ENCODE data around the gene KSR2.
A peak's percentile ranks its signal among the peaks of the same experiment; 100 is the strongest.

Gene KSR2

DNA sequence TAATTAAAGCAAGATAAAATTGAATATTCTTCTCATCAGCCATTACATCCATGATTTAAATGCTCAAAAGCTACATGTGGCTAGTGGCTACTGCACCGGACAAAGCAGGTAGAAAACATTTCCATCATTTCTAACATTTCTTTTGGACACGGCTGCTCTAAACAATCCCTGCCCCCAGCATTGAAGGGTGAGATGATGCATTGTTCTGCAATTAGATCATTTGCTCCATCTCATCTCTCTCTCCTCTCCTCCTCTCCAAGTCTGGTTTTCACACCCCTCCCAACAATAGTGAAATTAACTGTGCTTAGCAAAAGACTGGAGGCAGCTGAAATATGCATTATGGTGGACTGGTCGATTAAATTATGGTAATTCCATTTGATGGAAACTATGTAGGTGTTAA lies 288.5 kb downstream of the KSR2 start:
- 22% methylated on average over 3 of the region's 3 CpGs for WGBS
- H2BK12ac ChIP-seq (ENCODE audit: low read length in 2 of 2): peak overlapping the region in 1 of 2 experiments; percentile 15
- H3K4ac ChIP-seq (ENCODE audit: low read depth in 1 of 2, low read length in 2 of 2): no peak overlapping the region
- H3K36me3 ChIP-seq (ENCODE audit: control insufficient read depth in 1 of 2, insufficient read depth in 2 of 2, low read depth in 1 of 2, low read length in 2 of 2): no peaks in the 10 kb centered on the region
- no peak overlapping the region for H3K14ac ChIP-seq (ENCODE audit: low read length in 2 of 2)
- DNase-seq: peak; percentile 52
- no peak overlapping the region for H2BK120ac ChIP-seq (ENCODE audit: low read depth, low read length)
- H3K9ac ChIP-seq (ENCODE audit: low read length): no peak overlapping the region
- H3K27ac ChIP-seq (ENCODE audit: low read length, poor library complexity, severe bottlenecking): peak overlapping the region; percentile 91
- H4K91ac ChIP-seq (ENCODE audit: low read length): no peak overlapping the region
- no peak overlapping the region for H2AFZ ChIP-seq (ENCODE audit: low read depth, low read length)
- no peaks in the 10 kb centered on the region for H3K27me3 ChIP-seq (ENCODE audit: control insufficient read depth in 1 of 2, insufficient read depth in 1 of 2, low read length in 2 of 2)
- no peak overlapping the region for H4K8ac ChIP-seq (ENCODE audit: low read length)
- H3K79me1 ChIP-seq (replicated peaks; ENCODE audit: low read length, poor library complexity, severe bottlenecking): no peaks in the 10 kb centered on the region
- no peak overlapping the region for H3K23ac ChIP-seq (ENCODE audit: low read length in 2 of 2)
- no peak overlapping the region for H2BK5ac ChIP-seq (ENCODE audit: low read depth, low read length, poor library complexity, severe bottlenecking)
- H3K4me2 ChIP-seq (ENCODE audit: low read length, poor library complexity, severe bottlenecking): no peak overlapping the region
- peak overlapping the region in 1 of 2 experiments; percentile 58 for H3K18ac ChIP-seq (ENCODE audit: low read depth in 1 of 2, low read length in 2 of 2)
- no peak overlapping the region for H3K4me3 ChIP-seq (ENCODE audit: insufficient read depth in 1 of 2, low read depth in 1 of 2, low read length in 2 of 2)
- peaks cover 15% of the 10 kb centered on the region for H3K4me1 ChIP-seq (ENCODE audit: control insufficient read depth, insufficient read depth, low read depth, low read length)
- H3K9me3 ChIP-seq (ENCODE audit: control insufficient read depth, low read length): peaks cover 7% of the 10 kb centered on the region
- no peak overlapping the region for H2AK5ac ChIP-seq (ENCODE audit: low read length, severe bottlenecking)
- H2BK15ac ChIP-seq (ENCODE audit: low read depth, poor library complexity, severe bottlenecking): no peak overlapping the region

DNA sequence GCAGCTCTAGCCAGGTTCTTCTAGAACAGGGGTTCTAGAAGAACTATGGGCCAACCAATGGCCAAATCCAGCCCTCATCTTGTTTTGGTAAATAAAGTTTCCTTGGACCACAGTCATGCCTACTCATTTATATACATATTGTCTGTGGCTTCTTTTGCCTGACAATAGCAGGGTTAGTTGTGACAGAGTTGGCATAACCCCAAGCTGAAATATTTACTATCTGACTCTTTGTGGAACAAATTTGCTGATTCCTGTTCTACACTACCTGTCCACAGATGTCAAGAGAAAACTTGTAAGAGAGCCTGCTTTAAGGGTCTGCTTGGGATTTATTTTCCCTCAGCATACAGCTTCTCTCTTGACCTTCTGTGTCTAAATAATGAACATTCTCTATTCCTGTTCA lies 289.0 kb downstream of the KSR2 start:
- peak overlapping the region; percentile 94 for H2AK5ac ChIP-seq (ENCODE audit: low read length, severe bottlenecking)
- DNase-seq: peak; percentile 48
- no peak overlapping the region for H2AFZ ChIP-seq (ENCODE audit: low read depth, low read length)
- no peak overlapping the region for H4K8ac ChIP-seq (ENCODE audit: low read length)
- H2BK120ac ChIP-seq (ENCODE audit: low read depth, low read length): no peak overlapping the region
- H3K9ac ChIP-seq (ENCODE audit: low read length): no peak overlapping the region
- no peak overlapping the region for H4K91ac ChIP-seq (ENCODE audit: low read length)
- H3K18ac ChIP-seq (ENCODE audit: low read depth in 1 of 2, low read length in 2 of 2): no peak overlapping the region
- no peaks in the 10 kb centered on the region for H3K27me3 ChIP-seq (ENCODE audit: control insufficient read depth in 1 of 2, insufficient read depth in 1 of 2, low read length in 2 of 2)
- peaks cover 7% of the 10 kb centered on the region for H3K9me3 ChIP-seq (ENCODE audit: control insufficient read depth, low read length)
- H2BK15ac ChIP-seq (ENCODE audit: low read depth, poor library complexity, severe bottlenecking): no peak overlapping the region
- peak overlapping the region; percentile 91 for H3K27ac ChIP-seq (ENCODE audit: low read length, poor library complexity, severe bottlenecking)
- peak overlapping the region; percentile 90 for H2BK5ac ChIP-seq (ENCODE audit: low read depth, low read length, poor library complexity, severe bottlenecking)
- H3K14ac ChIP-seq (ENCODE audit: low read length in 2 of 2): no peak overlapping the region
- H3K4me2 ChIP-seq (ENCODE audit: low read length, poor library complexity, severe bottlenecking): no peak overlapping the region
- H3K36me3 ChIP-seq (ENCODE audit: control insufficient read depth in 1 of 2, insufficient read depth in 2 of 2, low read depth in 1 of 2, low read length in 2 of 2): no peaks in the 10 kb centered on the region
- H3K23ac ChIP-seq (ENCODE audit: low read length in 2 of 2): no peak overlapping the region
- H3K4me1 ChIP-seq (ENCODE audit: control insufficient read depth, insufficient read depth, low read depth, low read length): peaks cover 12% of the 10 kb centered on the region
- H3K79me1 ChIP-seq (replicated peaks; ENCODE audit: low read length, poor library complexity, severe bottlenecking): no peaks in the 10 kb centered on the region
- H3K4me3 ChIP-seq (ENCODE audit: insufficient read depth in 1 of 2, low read depth in 1 of 2, low read length in 2 of 2): no peak overlapping the region
- H3K4ac ChIP-seq (ENCODE audit: low read depth in 1 of 2, low read length in 2 of 2): no peak overlapping the region
- no peak overlapping the region for H2BK12ac ChIP-seq (ENCODE audit: low read length in 2 of 2)

DNA sequence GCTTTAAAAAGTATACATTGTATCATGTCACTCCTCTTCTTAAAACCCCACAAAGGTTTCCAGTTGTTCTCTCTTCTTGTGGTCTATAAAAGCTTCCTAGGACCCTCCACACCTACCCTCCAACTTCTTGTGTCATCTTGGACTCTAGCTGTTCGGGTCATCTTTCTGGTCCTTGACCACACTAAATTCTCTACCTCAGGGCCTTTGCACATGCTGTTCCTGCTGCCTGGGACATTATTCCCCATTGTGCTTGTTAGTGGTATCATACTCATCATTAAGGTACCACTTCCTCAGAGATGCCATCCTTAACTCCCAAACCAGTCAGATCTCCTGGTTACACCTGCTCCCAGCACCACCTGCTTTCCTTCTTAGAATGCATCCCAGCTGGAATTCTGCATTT lies 294.0 kb downstream of the KSR2 start:
- Histone ChIP-seq H3K27ac (ENCODE audit: low read length, poor library complexity, severe bottlenecking) (no peak overlapping the region), H3K36me3 (ENCODE audit: control insufficient read depth in 1 of 2, insufficient read depth in 2 of 2, low read depth in 1 of 2, low read length in 2 of 2) (no peaks in the 10 kb centered on the region), H2BK15ac (ENCODE audit: low read depth, poor library complexity, severe bottlenecking) (no peak overlapping the region), H3K79me1 (replicated peaks; ENCODE audit: low read length, poor library complexity, severe bottlenecking) (no peaks in the 10 kb centered on the region), H3K18ac (ENCODE audit: low read depth in 1 of 2, low read length in 2 of 2) (no peak overlapping the region), H3K4me2 (ENCODE audit: low read length, poor library complexity, severe bottlenecking) (no peak overlapping the region), H2AK5ac (ENCODE audit: low read length, severe bottlenecking) (peak overlapping the region; percentile 43), H3K4me3 (ENCODE audit: insufficient read depth in 1 of 2, low read depth in 1 of 2, low read length in 2 of 2) (no peak overlapping the region), H2BK5ac (ENCODE audit: low read depth, low read length, poor library complexity, severe bottlenecking) (no peak overlapping the region), H3K14ac (ENCODE audit: low read length in 2 of 2) (no peak overlapping the region), H2AFZ (ENCODE audit: low read depth, low read length) (no peak overlapping the region), H3K4ac (ENCODE audit: low read depth in 1 of 2, low read length in 2 of 2) (no peak overlapping the region), H3K4me1 (ENCODE audit: control insufficient read depth, insufficient read depth, low read depth, low read length) (peaks cover 4% of the 10 kb centered on the region), H4K8ac (ENCODE audit: low read length) (no peak overlapping the region), H2BK12ac (ENCODE audit: low read length in 2 of 2) (no peak overlapping the region), H2BK120ac (ENCODE audit: low read depth, low read length) (no peak overlapping the region), H3K23ac (ENCODE audit: low read length in 2 of 2) (no peak overlapping the region), H3K27me3 (ENCODE audit: control insufficient read depth in 1 of 2, insufficient read depth in 1 of 2, low read length in 2 of 2) (peaks cover 0 to 29% of the 10 kb centered on the region in 2 experiments), H3K9me3 (ENCODE audit: control insufficient read depth, low read length) (peaks cover 7% of the 10 kb centered on the region), H3K9ac (ENCODE audit: low read length) (no peak overlapping the region), H4K91ac (ENCODE audit: low read length) (no peak overlapping the region)
- WGBS: 91% methylated on average over 1 of the region's 1 CpG
- DNase-seq: no peak

DNA sequence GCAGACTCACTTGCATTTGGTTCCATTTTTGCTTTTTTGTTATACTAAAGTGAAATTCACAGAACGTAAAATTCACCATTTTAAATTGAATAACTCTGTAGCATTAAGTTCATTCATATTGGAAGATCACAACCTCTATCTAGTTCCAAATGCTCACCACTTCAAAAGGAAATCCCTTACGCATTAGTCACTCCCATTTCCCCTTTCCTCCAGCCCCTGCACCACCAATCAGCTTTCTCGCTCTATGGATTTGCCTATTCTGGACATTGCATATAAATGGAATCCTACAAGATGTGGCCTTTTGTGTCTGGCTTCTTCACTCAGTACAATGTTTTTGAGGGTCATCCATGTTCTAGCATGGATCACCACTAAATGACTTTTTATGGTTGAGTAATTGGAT lies 294.5 kb downstream of the KSR2 start:
- Histone ChIP-seq H2AK5ac (ENCODE audit: low read length, severe bottlenecking) (no peak overlapping the region), H4K8ac (ENCODE audit: low read length) (no peak overlapping the region), H2BK120ac (ENCODE audit: low read depth, low read length) (no peak overlapping the region), H3K4ac (ENCODE audit: low read depth in 1 of 2, low read length in 2 of 2) (no peak overlapping the region), H2BK5ac (ENCODE audit: low read depth, low read length, poor library complexity, severe bottlenecking) (no peak overlapping the region), H3K4me3 (ENCODE audit: insufficient read depth in 1 of 2, low read depth in 1 of 2, low read length in 2 of 2) (no peak overlapping the region), H2AFZ (ENCODE audit: low read depth, low read length) (no peak overlapping the region), H2BK15ac (ENCODE audit: low read depth, poor library complexity, severe bottlenecking) (no peak overlapping the region), H3K27ac (ENCODE audit: low read length, poor library complexity, severe bottlenecking) (no peak overlapping the region), H3K9ac (ENCODE audit: low read length) (no peak overlapping the region), H3K27me3 (ENCODE audit: control insufficient read depth in 1 of 2, insufficient read depth in 1 of 2, low read length in 2 of 2) (peaks cover 0 to 29% of the 10 kb centered on the region in 2 experiments), H3K23ac (ENCODE audit: low read length in 2 of 2) (no peak overlapping the region), H3K79me1 (replicated peaks; ENCODE audit: low read length, poor library complexity, severe bottlenecking) (no peaks in the 10 kb centered on the region), H2BK12ac (ENCODE audit: low read length in 2 of 2) (no peak overlapping the region), H3K4me1 (ENCODE audit: control insufficient read depth, insufficient read depth, low read depth, low read length) (peaks cover 4% of the 10 kb centered on the region), H3K18ac (ENCODE audit: low read depth in 1 of 2, low read length in 2 of 2) (no peak overlapping the region), H3K4me2 (ENCODE audit: low read length, poor library complexity, severe bottlenecking) (no peak overlapping the region), H3K9me3 (ENCODE audit: control insufficient read depth, low read length) (peaks cover 7% of the 10 kb centered on the region), H3K14ac (ENCODE audit: low read length in 2 of 2) (no peak overlapping the region), H3K36me3 (ENCODE audit: control insufficient read depth in 1 of 2, insufficient read depth in 2 of 2, low read depth in 1 of 2, low read length in 2 of 2) (no peaks in the 10 kb centered on the region), H4K91ac (ENCODE audit: low read length) (no peak overlapping the region)
- 52% methylated on average over 3 of the region's 3 CpGs for WGBS
- peak; percentile 16 for DNase-seq

All from mesenchymal stem cell (in vitro differentiated cells and primary cell).